ENCODE results near the gene CLDN25.
"Not testable (repeated sequence)": the region's sequence is repeated elsewhere in the genome, so short reads cannot be mapped to it uniquely, and the experiment has no call there.

Gene CLDN25

DNA sequence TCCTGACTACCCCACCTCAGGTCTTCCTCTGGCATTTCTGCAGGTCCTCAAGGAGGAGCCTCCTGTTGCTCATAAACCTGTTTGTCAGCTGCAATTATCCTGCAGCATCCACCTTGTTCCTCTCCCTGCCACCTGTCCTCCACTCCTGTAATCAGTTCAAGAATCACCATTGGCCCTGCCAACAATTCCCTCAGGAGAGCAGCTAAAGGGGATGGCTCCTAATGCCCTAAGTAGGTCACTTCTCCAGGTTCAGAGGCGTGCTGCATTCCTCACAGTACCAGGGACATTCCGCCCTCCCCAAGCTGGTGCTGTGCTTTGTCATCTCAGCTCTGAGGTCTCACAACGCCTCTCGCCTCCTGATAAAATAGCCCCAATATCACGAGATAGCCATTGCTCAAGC is 2.1 kb downstream of the CLDN25 start:
- POLR2A ChIA-PET (ENCODE audit: low non-redundant PET), result no interaction called here
- CTCF ChIA-PET, result interaction anchor here (0.9 kb wide), 1 partner anchor 15 kb away, joined by 3 read pairs; no protein-coding TSS in a partner anchor
- no peak overlapping the region for H3K27ac ChIP-seq
- TF ChIP-seq CTCF (conservative IDR thresholded peaks at IDR 0.05; ENCODE audit: low read depth), result no peak
- no peak for DNase-seq (ENCODE audit: low spot score)

GRCh38 chr11:113782134-113782533 is 2.5 kb downstream of the CLDN25 start:
- no peak for TF ChIP-seq CTCF (conservative IDR thresholded peaks at IDR 0.05; ENCODE audit: low read depth)
- POLR2A ChIA-PET (ENCODE audit: low non-redundant PET), result no interaction called here
- CTCF ChIA-PET, result no interaction called here
- no peak overlapping the region for H3K27ac ChIP-seq
- DNase-seq (ENCODE audit: low spot score), result no peak

GRCh38 chr11:113789016-113789415 is 9.4 kb downstream of the CLDN25 start:
- H3K27ac ChIP-seq; DNase-seq (ENCODE audit: low spot score); POLR2A ChIA-PET (ENCODE audit: low non-redundant PET): not testable (repeated sequence)
- CTCF ChIA-PET, result interaction anchor here (0.6 to 0.7 kb wide), 2 partner anchors 16 to 28 kb away, joined by 3 to 4 read pairs; no protein-coding TSS in a partner anchor

DNA sequence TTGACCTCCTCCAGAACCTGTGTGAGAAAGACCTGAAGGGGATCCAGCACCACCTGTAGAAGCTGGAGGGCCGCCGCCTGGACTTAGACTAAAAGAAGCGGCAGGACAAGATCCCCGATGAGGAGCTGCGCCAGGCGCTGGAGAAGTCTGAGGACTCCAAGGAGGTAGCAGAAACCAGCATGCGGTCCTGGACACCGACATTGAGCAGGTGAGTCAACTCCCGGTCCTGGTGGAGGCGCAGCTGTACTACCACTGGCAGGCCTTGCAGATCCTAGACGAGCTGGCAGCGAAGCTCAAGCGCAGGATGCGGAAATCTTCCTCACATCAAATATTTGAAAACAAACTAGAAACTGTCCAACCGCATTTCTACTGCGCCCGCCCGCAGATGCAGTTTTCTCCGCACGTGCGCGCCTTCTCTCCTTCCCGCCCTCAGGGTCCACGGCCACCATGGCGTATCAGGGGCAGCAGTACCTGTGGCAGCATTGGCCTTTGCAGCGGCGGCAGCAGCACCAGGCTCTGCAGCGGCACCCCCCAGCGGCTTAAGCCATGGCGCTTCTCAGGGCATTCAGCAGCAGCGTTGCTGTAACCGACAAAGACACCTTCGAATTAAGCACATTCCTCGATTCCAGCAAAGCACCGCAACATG is 10.2 kb downstream of the CLDN25 start:
- ChIA-PET CTCF (interaction anchor here (0.6 kb wide), 1 partner anchor 11 kb away, joined by 4 read pairs; no protein-coding TSS in a partner anchor), POLR2A (ENCODE audit: low non-redundant PET) (no interaction called here)
- no peak for DNase-seq (ENCODE audit: low spot score)
- H3K27ac ChIP-seq, result no peak overlapping the region
- no peak for TF ChIP-seq CTCF (conservative IDR thresholded peaks at IDR 0.05; ENCODE audit: low read depth)

DNA sequence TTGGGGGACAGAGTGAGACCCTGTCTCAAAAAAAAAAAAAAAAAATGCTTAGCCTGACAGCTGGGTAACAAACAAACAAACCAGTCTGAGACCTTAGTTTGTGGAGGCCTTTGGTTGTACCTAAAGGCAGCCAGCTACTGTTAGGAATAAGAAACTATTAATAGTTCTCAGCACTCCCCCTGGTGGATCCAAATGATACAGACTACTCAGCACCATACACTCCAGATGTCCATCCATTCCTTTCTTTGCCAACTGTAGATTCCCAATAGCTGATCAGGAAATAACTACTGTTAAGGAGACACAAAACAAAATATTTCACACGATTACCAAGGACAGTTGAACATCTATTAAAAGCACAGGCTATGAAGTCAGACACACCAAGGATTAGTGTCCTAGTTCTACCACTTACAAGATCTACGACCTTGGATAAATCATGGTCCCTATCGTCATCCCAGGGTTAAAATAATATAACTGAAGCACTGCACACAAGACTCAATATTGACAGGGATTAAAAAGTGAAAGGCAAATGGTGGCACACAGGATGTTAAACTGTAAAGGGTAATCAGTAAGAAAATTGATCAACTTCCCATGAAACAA is 17.2 kb downstream of the CLDN25 start:
- TF ChIP-seq CTCF (conservative IDR thresholded peaks at IDR 0.05; ENCODE audit: low read depth), result peak; percentile 73
- peak; percentile 53 for DNase-seq (ENCODE audit: low spot score)
- POLR2A ChIA-PET (ENCODE audit: low non-redundant PET), result no interaction called here
- H3K27ac ChIP-seq, result no peak overlapping the region
- CTCF ChIA-PET, result interaction anchor here (0.6 to 1.1 kb wide), 12 partner anchors 16 to 676 kb away, joined by 3 to 4 read pairs (median 3); partner anchors contain the start of genes CLDN25 and ZW10

GRCh38 chr11:113802621-113803020 is 23.0 kb downstream of the CLDN25 start:
- TF ChIP-seq CTCF (conservative IDR thresholded peaks at IDR 0.05; ENCODE audit: low read depth), result no peak
- ChIA-PET POLR2A (ENCODE audit: low non-redundant PET) (no interaction called here), CTCF (no interaction called here)
- no peak overlapping the region for H3K27ac ChIP-seq
- DNase-seq (ENCODE audit: low spot score), result no peak

DNA sequence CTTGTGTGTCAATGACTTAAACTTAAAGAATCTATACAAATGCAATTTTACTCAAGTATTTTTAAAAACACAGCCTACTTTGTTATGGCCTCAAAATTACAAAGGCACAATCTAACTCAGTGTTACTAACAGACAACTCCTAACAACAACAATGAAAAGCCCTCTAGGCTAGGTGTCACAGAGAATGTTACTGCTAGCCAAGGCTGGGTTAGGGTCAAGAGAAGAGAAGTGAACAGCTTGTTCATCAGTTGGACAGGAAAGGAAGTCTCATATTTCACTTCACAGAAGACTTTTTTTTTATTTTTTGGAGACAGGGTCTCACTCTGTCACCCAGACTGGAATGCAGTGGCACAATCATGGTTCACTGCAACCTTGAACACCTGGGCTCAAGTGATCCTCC is 26.0 kb downstream of the CLDN25 start:
- POLR2A ChIA-PET (ENCODE audit: low non-redundant PET), result no interaction called here

More for the DNA sequence above, 26.0 kb downstream of the CLDN25 start:
- no peak overlapping the region for H3K27ac ChIP-seq
- TF ChIP-seq CTCF (conservative IDR thresholded peaks at IDR 0.05; ENCODE audit: low read depth), result no peak
- CTCF ChIA-PET, result interaction anchor here (1.1 to 1.9 kb wide), 2 partner anchors 26 to 455 kb away, joined by 4 to 11 read pairs; no protein-coding TSS in a partner anchor
- no peak for DNase-seq (ENCODE audit: low spot score)
